HG02588 (cell line): ENCODE data around the gene APMAP.
A peak's percentile ranks its signal among the peaks of the same experiment; 100 is the strongest.

Experiments used
- ATAC-seq: cut with Tn5 transposase; IDR thresholded peaks from one replicate; pipeline ENCODE4 v1.9.1; 2021; ENCODE audit warnings: mild to moderate bottlenecking, moderate library complexity; ENCODE audit not compliant: unreplicated experiment

APMAP gene

GRCh38 chr20:24969186-24970029, 23.1 kb downstream of the APMAP start:
- no peak for ATAC-seq

GRCh38 chr20:24968278-24968800, 24.2 kb downstream of the APMAP start:
- no peak for ATAC-seq

- no peak for ATAC-seq
These were observed 26.1 kb downstream of the APMAP start for GRCh38 chr20:24966317-24967012.

GRCh38 chr20:24965065-24965919, 27.3 kb downstream of the APMAP start:
- ATAC-seq = no peak

- ATAC-seq = no peak
These were observed 28.1 kb downstream of the APMAP start for GRCh38 chr20:24964506-24964840.

DNA sequence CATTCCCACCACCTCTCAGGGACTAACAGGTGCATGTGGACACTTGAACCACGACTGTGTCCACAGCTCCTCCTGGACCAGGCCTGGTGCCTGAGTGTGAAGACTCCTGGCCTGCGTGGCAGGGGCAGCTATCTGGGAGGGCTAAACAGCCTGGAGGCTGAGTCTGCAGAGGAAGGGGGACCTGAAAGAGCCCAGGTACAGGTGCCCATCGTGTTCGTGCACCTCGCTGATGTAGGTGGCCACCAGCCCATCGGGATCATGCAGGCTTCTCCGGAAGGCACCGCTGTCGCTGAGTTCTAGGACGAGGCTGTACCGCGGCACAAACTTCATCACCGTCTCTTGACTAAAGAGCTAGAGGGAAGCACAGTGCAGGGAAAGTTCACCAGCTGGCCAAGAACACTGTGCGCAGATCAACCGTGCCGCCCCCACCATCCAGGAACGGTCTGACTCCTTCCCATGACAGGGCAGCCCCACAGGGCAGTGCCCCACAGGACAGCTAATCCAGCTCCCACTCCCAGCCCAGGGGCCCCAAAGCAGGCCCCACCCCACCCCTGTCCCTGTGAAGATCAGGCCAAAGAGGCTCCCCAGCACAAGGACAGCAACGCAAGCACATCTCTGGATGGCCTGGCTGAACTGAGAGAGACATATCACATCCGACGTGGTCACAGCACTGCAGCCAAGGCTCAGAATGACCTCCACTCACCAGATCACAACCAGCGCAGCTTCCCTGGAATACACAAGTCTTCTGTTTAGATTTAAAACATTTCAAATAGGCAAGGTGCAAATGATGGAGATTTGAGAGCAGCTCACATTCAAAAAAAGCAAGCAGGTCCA, 28.7 kb downstream of the APMAP start:
- ATAC-seq = no peak

DNA sequence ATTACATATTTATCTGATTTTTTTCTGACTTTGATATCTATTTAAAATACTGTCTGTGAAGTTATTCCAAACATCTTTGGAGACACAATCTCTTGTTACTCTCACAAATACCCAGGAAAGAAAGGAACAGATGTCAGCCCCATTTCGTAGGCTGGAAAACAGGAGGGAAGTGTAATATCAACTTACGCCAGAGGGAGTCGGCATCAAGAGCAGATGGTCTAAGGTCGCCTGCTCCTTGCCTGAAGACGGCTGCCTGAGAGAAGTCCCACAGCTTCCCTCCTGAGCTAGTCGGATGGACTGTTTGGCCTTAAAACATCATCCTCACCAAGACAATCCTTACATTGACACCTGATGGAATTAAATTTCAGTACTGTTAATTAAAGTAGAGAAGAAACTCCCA, 30.0 kb downstream of the APMAP start:
- no peak for ATAC-seq

DNA sequence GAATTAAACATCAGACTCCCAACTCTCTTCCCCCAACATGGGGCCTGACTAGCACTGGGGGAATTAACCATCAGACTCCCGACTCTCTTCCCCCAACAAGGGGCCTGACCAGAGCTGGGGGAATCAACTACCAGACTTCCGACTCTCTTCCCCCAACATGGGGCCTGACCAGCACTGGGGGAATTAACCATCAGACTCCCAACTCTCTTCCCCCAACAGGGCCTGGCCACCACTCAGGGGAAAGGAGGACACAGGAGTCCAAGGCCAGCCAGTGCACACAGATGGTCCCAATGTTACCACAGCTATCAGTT, 30.4 kb downstream of the APMAP start:
- ATAC-seq = no peak

- no peak for ATAC-seq
These were observed 31.0 kb downstream of the APMAP start for GRCh38 chr20:24961384-24962181.

- no peak for ATAC-seq
These were observed 31.7 kb downstream of the APMAP start for GRCh38 chr20:24960861-24961260.

- ATAC-seq = no peak
These were observed 32.2 kb downstream of the APMAP start for GRCh38 chr20:24960302-24960801.

- no peak for ATAC-seq
These were observed 32.8 kb downstream of the APMAP start for GRCh38 chr20:24959591-24960301.

DNA sequence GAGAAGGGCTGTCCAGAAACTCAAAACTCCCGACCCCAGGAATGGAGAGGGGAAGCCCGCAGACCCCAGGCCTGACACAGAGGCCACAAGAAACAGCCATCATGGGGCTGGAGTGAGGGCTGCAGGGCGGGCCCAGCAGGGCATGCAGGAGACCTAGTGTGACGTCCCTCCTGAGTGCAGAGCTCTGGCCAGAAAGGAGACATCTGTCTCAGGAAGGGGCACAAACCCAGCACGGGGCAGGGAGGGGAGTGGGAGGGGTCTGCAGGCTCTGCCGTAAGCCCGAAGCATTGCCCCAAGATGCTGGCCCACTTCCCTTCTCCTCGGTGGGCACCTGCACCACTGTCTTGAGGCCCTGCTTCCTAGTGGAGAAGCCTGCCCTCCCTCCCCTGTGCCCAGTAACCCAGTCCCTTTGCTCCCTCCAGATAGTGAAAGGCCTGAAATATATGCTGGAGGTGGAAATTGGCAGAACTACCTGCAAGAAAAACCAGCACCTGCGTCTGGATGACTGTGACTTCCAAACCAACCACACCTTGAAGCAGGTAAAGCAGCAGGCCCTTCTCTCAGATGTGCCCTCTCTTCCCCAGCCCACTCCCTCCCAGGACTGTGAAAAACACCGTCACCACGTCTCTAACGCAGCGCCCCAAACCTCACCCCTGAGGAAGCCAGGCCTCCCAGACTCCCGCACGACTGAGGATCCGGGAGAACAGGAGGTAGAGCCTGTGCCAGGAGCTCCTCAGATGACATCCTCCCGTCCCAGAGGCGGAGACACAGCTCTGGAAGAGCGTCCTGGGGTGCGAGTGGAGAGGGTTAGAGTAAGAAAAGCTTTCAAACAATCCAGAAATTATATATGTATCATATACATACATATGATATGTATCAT, 33.8 kb downstream of the APMAP start:
- no peak for ATAC-seq

DNA sequence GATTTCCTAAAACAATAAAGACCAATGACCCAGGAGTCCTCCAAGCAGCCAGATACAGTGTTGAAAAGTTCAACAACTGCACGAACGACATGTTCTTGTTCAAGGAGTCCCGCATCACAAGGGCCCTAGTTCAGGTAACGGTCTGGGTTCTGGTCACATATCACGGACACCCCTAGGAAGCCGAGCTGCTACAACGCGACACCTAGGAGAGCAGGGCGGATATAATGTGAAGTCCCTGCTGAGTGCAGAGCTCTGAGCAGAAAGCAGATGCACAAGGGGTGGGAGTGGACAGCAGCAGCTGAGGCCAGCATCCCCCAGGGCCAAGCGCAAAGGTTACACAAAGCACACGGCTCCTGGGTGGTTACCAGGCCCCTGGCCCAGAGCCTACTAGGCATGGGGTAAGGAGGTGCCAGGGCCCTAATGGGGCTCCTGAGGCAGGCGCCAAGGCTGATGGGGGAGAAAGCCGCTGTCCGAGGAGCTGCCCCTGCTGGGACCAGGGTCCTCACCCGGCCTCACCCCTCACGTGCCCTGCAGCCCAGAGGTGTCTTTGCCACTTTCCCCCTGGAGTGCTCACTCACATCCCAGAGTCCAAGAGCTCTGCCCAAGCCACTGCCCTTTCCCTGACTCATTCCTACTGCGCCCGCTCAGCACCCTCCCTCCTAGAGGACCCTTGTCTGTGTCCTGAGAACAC, 35.1 kb downstream of the APMAP start:
- ATAC-seq = no peak

DNA sequence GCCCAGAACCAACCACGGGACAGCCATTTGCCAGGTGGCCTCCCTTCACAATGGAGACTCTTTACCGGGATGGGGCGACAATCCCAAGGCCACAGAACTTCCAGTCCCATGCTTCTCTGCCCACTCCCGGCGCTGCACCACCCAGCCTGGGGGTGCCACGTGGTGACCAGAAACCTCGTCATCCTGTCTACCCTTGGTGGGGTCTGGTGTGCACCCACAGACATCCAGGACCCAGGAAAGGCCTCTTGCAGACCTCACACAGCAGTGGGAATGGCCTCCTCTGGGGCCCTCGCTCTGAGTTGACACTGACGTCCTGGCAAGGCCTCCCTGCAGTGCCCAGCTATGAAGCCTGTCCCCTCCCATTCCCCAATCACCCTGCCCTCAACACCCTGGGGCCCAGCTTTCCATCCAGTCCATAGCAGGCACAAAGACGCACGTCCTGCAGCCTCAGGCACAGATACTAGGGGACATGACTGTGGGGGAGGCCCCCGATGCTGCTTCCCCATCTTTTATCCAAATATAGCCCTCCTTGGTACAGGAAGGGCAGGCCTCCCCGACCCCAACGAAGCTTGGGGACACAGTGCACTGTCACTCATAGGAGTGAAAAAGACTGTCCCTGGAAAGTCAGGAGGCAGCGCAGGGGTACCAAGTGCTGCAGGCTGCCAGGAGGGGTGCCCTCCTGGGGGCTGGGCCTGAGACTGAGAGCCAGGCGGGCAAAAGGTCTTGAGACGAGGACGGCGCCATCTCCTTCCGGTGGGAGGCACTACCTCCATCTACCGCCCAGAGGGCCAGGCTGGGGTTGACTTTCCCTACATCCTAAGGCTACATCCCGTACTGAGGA, 36.3 kb downstream of the APMAP start:
- ATAC-seq = no peak

- ATAC-seq = peak; percentile 74
These were observed 37.5 kb downstream of the APMAP start for GRCh38 chr20:24955045-24955444.
